Stimulated activated CD4-positive, alpha-beta T cell treated with anti-CD3 and anti-CD28 coated beads, Interleukin-12 subunit alpha, Interleukin-12 subunit beta, amount 100 ng/mL, for 4 hours (primary cell): ENCODE measurements around the gene AXIN2.
A peak's percentile ranks its signal among the peaks of the same experiment; 100 is the strongest.

Source experiments
- DNase-seq: peaks from one replicate; pipeline ENCODE4 v3.0.0-alpha.2; 2020

AXIN2 gene

DNA sequence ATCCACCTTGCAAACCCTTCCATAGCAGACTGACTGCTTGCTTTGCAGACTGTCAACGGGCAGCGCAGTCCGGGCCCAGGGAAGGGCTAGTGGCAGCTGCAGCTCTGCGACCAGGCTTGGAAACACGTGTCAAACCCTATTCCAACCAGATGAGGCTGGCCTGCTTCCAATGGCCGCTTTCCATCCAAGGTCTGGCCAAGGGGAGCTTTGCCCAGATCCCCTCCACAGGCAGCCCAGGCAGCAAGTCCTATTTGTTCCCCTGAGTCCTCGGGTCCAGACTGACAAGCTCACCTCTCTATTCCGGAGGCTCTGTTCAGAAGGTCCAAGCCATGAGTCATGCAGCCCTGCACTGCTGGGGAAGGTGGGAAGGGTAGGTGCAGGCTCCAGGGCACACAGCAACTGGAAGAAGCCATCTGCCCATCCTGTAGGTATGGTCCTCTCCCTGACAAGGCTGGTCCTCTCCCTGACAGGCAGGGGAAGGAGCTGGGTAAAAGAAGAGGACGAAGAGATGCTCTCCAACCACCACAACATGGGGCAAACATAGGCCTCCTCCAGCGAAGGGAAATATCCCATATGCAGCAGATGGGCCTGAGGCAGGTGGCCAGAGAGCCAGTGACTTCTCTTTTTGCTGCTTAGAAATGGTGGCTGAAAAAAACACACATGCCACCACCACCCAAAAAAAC, 22.6 kb upstream of the AXIN2 start:
- no peak for DNase-seq

DNA sequence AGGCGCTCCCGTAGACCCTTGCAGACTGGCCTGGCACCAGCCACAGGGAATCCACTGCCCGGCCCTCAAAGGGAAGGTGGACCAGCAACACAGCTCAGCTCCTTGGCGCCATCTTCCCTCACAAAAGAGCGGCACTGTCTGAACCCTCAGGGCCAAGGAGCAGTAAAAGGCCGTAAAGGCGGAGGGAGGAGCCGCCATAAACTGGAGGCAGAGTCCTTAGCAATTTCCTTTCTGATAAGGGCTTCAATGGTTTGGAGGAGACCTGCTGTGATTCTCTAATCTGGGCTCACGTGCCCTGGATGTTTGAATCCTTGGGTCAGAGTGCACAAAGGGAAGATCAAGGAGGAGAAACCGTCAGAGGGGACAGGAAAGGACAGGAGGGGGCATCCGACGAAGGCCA, 15.5 kb upstream of the AXIN2 start:
- no peak for DNase-seq

DNA sequence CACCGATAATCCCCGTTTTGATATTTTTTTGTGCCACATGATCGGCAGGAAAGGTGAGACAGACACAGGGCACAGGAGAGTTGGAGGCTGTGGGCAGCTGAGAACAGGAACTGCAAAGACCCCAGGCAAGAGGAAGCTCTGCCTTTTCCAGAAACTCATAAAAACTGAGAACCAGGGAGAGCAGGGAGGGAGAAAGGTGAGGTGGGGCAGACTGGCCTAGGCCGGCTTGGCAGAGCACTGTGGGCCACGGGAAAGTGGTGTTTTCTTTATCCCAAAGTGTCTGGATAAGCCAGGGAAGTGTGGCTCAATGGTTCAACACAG, 11.8 kb upstream of the AXIN2 start:
- no peak for DNase-seq

DNA sequence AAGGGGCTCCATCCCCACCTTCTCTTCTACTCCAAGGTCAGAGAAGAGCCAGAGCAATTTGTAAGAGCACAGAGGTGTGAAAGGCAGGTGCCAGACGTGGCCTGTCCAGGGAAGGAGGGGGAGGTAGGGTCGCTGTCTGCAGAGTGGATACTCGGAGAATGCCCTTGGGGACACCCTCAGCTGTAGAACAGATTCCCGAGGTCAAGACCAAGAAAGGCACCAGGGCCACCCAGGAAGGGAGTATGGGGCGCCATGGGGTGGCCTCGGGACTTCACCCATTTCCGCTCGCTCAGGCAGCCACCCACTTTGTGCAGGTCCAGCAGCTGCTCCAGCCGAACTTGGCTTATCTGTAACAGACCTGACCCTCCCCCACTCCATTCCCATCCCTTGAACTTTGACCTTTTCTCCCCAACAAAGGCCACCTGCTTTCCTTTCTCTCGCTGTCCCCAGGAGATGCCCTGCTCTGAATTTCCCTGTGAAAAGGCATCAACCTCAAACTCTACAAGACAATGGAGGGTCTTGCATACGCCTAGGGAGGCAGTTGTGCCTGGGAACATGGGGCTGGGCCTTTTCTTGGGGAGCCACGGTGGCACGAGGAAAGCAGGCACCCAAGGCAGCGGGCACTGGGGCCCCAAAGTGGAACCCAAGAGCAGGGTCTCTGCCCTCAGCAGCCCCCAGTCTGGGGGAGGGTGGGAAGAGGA, 11.3 kb upstream of the AXIN2 start:
- DNase-seq, result no peak

DNA sequence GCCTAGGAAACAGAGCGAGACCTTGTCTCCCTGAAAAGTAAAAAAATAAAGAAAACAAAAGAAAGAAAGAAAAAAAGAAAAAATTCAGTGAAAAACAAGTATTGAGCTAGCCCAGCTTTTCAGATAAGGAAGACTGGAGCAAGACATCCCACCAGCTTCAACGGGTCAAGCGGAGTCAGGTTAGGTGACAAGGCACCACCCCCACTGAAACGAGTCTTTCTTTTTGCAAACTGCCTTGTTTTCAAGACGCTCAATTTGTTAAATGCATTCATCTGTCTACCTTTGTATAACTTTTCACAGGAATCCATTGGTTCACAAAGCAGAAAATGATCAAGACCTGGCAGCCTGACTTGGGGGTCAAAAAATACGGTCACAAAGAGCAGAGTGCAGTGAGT, 10.7 kb upstream of the AXIN2 start:
- no peak for DNase-seq

DNA sequence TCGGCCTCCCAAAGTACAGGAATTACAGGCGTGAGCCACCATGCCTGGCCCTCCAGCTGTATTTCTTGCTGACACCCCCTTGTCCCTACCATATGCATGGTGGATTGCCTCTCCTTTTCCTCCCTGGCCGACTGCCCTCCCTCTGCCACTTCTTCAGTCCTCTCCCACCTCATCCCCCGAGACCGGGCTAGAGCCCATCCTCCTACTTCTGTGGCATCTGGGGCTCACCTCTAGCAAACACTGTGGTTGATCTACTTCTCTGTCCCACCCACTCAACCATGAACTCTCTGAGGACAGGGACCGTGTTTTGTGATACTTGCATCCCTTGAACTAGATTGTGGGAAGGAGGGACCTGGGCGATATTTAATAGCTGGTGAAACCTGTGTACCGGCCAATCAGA, 7.5 kb upstream of the AXIN2 start:
- no peak for DNase-seq

DNA sequence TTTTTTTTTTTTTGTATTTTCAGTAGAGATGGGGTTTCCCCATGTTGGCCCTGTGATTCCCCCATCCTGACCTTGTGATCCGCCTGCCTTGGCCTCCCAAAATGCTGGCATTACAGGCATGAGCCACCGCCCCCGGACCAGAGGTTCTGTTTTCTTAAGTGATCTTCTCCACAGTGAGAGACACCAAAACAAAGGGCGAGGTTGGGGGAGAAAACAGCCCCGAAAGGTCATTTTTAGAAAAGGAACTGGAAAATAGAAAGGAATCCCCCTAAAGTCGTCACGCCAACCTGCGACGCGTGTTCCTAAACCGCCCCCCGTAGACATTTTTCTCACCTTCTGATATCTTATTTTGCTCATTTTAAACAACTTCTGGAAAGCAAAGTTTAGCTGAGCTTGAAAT, 6.1 kb upstream of the AXIN2 start:
- no peak for DNase-seq

DNA sequence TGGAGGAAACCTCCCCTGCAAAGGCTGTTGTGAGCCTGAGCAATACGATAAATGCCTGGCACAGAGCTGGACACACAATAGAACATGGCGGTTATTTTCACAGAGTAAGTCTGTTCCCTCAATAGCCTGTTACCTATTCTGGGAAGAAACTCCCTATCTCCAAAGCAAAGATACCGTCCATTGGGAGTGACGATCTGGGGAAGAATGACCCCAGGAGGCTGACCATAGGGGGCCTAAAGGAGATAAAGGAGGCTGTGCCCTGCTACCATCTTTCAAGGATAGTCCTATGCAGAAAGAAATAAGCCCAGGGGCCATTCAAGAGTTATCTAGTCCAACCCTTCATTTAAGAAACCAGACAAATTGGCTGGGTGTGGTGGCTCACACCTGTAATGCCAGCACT, 4.1 kb upstream of the AXIN2 start:
- no peak for DNase-seq

DNA sequence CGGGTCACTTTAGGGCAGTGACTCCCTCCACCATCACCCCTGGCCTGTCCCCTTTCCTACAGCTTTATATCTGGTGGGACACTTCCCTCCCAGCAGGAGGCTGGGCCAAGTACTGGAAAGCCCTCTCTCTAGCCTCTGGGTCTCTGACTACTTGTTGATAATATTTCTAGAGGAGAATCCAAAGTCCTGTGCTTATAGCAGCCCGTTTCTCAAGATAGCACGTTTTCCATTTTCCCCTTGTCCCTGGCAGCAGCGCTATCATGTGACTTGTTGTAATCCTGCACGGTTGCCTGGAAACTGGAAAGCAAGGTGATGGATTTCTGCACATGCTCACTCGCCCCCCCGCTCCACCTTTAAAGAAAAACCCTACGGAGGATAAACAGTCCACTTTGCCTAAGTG, 3.3 kb upstream of the AXIN2 start:
- no peak for DNase-seq

DNA sequence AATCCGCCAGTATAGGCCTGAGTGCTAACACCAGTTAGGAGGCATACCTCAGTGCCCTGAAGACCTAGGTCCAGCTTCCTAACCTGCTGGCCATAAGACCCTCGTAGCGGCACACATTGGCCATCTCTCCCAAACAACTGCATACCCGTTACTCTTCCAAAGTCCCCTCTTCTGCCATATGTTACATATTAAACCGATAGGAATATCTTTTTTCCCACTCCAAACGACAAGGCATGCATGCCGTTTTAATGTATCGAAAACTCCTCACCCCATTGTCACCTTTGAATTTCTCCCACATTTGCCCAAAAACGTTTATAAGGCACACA, 721 bp upstream of the AXIN2 start:
- DNase-seq, result no peak

DNA sequence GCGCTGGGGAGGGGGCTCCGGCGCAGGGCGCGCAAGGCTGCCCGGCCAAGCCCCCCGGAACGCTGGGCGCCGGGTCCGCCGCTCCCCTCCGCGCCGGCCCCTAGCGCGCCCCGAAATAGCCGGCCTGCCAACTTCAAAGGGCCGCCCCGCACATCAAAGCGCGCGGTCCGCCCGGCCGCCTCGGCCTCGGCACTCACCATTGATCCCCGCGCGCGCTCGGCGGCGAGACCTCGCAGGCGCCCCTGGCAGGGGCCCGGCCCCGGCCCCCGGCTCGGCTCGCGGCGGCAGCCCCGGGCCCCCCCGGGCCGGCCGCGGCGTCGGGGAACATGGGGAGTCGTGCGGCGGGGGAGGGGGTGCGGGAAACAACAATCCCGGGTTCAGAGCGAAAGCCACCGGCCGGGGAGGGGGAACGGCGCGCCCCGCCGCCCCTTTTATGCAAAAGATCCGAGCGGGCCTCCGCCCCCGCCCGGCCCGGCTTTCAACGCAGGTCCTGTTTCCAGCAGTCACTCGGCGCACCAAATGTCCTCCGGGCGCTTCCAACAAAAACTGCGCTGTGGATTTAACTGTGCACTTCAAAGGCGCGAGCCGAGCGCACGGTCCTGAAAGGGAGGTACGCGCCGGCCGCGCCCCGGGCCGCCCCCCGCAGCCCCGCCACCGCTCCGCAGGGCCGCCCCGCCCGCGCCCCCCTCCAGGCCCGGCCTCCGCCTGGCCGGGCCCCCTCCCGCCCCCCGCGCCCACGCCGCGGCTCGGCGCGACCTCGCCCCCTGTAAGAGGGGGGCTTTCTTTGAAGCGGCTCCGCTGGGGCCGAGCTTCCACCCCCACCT, 608 bp downstream of the AXIN2 start:
- peak; percentile 68 for DNase-seq

DNA sequence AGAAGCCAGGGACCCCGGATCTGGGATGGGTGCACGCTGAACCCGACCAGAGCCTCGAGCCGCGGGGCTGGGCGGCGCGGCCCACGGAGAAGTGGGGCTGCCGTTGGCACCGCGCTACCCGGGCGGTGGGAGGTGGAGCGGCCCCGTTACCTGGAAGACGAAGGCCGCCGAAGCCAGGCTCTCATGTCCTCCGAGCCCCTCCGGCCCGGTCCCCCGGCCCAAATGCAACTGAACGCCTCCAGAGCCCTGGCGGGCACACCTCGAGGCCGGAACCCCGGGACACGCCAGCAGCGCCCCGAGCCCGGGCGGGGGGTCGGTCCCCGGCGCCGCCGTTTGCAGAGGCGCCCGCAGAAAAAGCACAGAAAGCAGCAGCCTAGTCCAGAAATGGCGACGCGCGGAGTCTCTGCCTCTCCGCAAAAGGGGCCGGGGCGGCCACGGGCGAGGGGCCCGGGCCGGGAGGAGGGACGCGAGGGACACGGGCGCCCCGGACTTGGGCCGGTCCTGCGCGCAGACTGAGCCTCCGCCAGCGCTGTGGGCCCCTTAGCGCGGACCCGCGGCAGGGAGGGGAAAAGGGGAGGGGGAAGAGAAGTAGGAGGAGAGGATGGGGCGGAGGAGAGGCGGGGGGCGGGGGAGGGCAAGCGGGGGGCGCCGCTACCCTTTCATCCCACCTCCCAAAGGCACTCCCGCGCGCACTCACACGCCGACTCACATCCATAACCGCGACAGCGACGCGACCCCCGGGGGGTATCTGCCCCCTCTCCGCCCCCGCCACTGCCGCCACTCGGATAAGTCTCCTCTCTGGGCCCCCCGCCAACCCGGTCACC, 1.4 kb downstream of the AXIN2 start:
- DNase-seq, result no peak

DNA sequence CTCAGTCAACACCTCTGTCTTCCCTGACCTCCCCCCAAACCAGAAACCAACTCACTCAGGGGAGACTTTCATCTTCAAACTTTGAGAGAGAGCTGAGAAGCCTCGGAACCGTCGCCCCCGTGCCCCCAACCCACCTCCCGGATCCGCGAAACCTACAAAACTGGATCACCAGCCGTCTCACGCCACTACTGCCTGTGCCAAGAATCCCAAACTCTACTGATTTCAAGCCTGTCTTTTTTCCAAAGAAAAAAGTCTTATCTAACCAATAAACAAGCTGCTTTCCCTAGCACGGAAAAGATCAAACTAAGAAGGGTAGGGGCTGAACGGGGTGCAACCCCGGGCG, 2.0 kb downstream of the AXIN2 start:
- no peak for DNase-seq

DNA sequence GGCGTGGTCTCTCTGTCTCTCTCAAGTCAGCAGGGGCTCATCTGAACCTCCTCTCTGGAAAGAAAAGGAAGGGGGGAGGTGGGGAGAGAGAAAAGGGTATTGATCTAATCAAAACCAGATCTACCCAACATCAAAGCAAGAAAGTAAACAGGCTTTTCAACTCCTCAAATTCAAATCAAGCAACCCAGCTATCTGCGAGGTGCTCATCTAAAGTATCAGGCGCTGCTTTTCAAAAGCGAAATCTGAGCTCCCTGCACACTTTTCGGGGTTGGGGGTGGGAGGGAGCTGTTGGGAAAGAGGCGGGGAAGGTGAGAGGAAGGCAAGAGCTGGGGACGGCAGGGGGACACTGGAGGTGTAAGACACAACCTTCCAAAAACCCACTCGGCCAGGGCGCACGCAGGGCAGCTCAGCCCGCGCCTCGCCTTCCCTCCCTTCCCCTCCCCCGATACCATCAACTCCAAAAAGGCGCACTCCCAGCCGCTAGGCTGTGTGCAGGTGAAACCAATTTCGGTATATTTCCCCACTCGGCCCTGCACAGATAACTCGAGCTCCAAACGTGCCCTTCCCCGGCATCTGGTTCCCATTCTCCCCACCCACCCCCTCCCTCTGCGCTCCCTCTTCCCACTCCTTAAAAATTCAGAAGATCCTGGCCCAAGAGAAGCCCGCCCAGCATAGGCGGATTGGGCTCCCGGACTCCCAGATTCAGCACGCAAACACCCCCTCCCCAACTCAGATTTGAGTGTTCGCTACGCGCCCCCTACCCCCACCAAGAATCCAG, 2.6 kb downstream of the AXIN2 start:
- no peak for DNase-seq

DNA sequence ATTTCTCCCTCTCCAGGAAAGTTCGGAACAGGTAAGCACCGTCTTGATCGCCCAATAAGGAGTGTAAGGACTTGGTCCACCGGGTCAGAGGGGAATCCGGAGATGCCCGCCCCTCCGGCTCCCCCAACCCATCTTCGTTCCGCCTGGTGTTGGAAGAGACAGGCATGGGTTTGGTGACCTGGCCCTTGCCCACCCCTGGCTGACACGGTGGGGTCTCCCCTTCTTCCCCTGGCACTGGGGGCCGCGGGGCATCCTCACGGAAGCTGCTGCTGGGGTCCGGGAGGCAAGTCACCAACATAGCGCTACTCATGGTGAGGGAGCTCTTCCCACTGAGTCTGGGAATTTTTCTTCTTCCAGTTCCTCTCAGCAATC, 3.2 kb downstream of the AXIN2 start:
- DNase-seq, result no peak

DNA sequence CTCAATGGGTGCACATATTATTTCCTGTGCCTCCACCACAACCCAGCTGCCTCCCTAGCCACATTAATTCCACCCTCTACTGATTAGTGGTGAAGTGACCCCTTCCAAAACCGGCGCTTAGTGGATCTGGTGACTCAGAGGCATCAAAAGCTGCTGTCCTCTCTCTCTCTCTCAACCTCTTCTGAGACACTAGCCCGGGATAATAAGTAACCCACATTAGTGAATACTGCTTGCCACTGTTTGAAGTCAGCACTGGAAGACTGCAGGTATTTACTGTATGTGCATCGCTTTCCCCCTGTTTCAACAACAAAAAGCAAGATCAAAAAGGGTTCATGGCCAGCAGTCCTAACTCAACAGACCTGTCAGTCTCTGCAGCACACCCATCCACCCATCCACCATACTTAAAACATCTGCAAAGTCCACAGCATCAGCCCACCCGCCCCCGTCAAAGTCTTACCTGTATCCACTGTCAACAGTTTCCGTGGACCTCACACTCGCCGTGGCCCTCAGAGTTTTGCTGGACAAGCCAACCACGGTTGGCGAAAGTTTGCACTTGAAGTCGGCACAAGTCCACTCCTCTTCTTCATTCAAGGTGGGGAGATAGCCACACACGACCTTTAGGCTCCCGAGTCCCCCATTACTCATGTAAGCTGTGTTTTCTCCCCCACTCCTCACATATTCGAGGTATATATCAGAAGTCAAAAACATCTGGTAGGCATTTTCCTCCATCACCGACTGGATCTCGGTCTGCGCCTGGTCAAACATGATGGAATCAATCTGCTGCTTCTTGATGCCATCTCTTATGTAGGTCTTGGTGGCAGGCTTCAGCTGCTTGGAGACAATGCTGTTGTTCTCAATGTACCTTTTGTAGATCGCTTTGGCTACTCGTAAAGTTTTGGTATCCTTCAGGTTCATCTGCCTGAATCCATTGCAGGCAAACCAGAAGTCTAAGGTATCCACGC, 3.8 kb downstream of the AXIN2 start:
- no peak for DNase-seq

DNA sequence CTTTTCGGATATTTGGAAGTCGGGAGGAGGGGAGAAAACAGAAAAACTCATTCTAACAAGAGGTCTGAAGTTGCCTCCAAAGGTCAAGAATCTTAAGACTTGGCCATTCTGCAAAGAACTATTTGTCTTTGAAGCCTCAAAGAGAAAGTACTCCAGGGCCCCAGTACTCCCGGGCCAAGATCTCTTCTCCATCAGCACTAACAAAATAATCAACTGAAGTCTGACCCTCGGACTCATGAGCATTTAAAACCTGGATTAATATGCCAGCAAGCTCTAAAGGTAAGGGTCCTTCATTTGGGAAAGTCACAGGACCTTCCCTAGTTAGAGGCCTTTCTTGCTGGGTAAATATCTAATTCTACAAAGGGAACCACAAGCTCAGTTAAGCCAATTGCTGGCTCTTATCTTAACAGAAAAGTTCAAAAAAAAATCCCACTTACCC, 4.5 kb downstream of the AXIN2 start:
- no peak for DNase-seq

DNA sequence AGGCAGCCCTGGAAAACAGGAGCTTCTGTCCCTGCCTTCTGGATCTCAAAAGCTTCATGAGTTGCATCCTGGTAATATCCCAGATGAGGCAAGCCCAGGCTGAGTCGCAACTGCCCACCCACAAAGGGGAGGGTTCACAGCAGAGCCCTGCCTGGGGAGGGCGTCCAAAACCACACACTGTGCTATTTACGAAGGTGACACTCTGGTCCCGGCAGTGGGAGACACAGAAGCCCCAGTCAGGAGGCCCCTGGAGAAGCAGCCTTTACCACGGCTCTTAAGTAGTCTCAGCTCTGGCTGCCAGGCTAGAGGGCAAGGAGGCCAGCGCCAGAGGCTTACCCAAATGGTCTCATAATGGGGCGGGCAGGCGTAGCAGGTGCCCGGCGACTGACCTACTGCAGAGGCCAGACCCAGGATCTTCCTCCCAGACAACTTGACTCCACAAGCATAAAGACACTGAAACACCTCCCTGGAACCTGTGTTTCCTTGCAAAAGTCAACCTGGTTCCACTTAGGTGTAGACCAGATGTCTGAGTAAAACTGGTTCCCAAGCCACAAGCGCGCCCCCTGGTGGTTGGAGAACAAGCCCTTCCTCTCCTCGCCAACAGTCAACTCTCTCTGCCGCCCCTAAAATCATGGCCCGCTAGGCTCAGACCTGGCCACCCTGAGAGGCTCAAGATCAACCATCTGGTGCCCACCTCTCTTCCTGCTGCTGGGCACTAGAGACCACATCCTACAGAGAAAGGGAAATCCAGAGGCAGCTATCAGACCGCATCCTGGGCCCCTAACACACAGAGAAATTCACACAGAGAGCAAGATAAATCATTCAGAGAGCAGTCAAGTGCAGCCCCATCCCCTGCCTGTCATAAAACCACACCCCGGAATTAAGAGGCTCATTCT, 5.2 kb downstream of the AXIN2 start:
- peak; percentile 96 for DNase-seq

DNA sequence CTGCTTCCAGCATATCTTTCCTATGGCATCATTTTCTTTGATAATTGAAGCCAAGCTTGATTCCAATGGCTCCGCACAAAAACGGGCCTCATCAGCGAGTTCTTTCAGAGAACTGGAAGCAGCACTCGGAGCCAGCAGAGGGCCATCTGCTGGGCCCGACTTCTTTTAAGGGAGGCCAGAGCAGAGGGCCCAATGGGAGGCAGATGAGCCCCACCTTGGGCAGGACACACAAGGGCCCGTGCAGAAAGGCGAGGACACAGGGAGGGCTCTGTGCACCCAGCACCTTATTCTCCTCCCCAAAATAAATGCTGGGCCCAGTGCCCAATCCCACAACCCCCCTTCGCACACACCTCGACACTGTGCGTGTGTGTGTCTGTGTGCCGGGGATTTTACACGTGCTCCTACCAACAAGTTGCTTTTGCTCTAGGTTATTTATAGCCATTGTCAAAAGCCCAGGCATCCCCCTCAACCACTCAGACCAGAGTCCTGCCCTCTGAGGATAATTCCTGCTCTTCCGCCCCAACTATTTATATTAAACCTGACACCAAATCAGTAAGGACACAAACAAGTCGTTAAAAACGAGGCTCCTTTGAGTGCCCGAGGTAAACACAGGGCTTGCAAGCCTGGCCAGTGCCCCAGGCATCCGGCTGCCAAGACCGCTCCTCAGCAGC, 6.8 kb downstream of the AXIN2 start:
- no peak for DNase-seq
